ENCODE measurements around the gene ASGR1. TPM values are rescaled to one million over a fixed set of nuclear protein-coding genes. Genes with fewer than 3 reads are reported as not detected.
A peak's percentile ranks its signal among the peaks of the same experiment; 100 is the strongest.

The ASGR1 gene
- 1.1 and 1.6 TPM in 2 replicates for total RNA-seq

GRCh38 chr17:7179317-7180254, at the start of gene ASGR1:
Gene ASGR1 (minus strand): TSS chr17:7179370. CDS start chr17:7178563, 807 bp downstream.
- no peak for DNase-seq (ENCODE audit: low spot score)
- Mint-ChIP-seq H3K9me3 (no peaks in the 10 kb centered on the region), H3K27ac (no peak within 1 kb of the TSS), H3K4me3 (peak within 1 kb of the TSS; percentile 74), H3K36me3 (ENCODE audit: low read depth) (no peaks in the 10 kb centered on the region), H3K27me3 (ENCODE audit: insufficient read depth) (peaks cover 8% of the 10 kb centered on the region), H3K4me1 (ENCODE audit: low read depth) (peaks cover 10% of the 10 kb centered on the region)
- intact Hi-C loops (cut with micrococcal nuclease), result no loop called here

DNA sequence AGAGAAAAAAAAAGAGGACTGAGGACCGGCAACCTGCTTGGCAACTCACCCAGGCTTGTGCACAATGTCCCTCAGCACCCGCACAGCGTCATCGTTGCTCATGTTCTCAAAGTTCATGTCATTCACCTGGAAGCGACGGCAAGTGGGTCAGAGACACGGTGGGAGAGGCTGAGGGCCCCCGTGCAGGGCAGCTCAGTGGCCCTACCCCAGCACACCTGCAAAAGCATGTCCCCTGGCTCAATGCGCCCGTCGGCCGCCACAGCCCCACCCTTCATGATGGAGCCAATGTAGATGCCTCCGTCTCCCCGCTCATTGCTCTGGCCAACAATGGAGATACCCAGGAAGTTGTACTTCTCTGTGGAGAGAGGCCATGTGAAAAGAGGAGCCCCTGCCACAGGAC, 49.8 kb upstream of the ASGR1 start:
- H3K27ac Mint-ChIP-seq, result no peak overlapping the region
- no peaks in the 10 kb centered on the region for H3K27me3 Mint-ChIP-seq (ENCODE audit: insufficient read depth)
- H3K4me3 Mint-ChIP-seq, result no peak overlapping the region
- no peaks in the 10 kb centered on the region for H3K9me3 Mint-ChIP-seq
- peaks cover 23% of the 10 kb centered on the region for H3K4me1 Mint-ChIP-seq (ENCODE audit: low read depth)
- intact Hi-C loops (cut with micrococcal nuclease), result no loop called here
- no peak for DNase-seq (ENCODE audit: low spot score)
- peaks cover 35% of the 10 kb centered on the region for H3K36me3 Mint-ChIP-seq (ENCODE audit: low read depth)

DNA sequence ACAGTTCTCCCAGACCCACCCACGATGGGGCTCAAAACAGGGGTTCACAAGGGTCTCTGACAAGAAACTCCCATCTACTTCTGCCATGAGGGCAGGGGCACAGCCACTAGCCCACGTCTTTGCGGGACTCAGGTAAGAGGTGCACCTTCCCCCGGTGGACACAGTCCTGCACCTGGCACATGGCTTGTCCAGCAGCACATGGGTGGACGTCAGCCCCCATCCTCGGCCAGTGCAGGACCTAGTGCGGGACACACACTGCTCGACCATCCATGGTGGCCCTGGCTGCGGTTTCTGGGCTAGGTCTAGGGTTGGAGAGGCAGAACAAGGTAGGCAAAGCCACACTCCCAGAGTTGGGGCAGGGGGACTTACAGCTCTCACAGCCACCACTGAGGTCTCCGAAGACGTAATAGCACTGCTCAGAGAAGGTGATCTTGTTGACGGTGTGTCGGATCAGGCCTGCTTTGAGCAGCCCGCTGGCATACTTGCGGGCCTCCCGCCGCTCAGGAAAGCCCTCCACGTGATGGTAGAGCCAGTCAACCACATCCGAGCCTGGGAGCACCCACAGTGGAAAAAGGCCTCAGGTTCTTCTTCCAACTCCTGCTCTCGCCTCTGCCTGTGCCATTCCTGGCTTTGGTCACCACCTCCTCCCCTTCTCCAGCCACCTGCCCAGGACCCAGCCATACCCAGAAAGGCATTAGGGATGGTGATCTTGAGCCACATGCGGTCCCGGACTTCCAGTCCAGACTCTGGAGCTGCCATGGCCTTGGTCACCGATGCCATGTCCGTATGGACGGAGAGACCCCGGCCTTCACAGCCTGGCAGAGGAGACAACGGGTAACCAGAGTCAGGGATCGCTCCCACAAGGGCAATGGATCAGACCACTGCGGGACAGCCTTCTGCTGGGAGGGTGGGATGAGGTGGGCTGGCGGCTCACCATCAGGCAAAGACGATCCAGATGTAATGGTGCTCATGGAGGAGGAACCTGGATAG, 47.8 kb upstream of the ASGR1 start:
- H3K27me3 Mint-ChIP-seq (ENCODE audit: insufficient read depth), result no peaks in the 10 kb centered on the region
- H3K36me3 Mint-ChIP-seq (ENCODE audit: low read depth), result peaks cover 38% of the 10 kb centered on the region
- no peaks in the 10 kb centered on the region for H3K9me3 Mint-ChIP-seq
- no peak overlapping the region for H3K27ac Mint-ChIP-seq
- no peak for DNase-seq (ENCODE audit: low spot score)
- peaks cover 12% of the 10 kb centered on the region for H3K4me1 Mint-ChIP-seq (ENCODE audit: low read depth)
- intact Hi-C loops (cut with micrococcal nuclease), result no loop called here
- no peak overlapping the region for H3K4me3 Mint-ChIP-seq

GRCh38 chr17:7225711-7226331, 46.7 kb upstream of the ASGR1 start:
- H3K9me3 Mint-ChIP-seq, result no peaks in the 10 kb centered on the region
- H3K27me3 Mint-ChIP-seq (ENCODE audit: insufficient read depth), result no peaks in the 10 kb centered on the region
- no peak overlapping the region for H3K4me3 Mint-ChIP-seq
- intact Hi-C loops (cut with micrococcal nuclease), result no loop called here
- H3K36me3 Mint-ChIP-seq (ENCODE audit: low read depth), result peaks cover 40% of the 10 kb centered on the region
- DNase-seq (ENCODE audit: low spot score), result no peak
- H3K27ac Mint-ChIP-seq, result no peak overlapping the region
- H3K4me1 Mint-ChIP-seq (ENCODE audit: low read depth), result peaks cover 21% of the 10 kb centered on the region

- H3K9me3 Mint-ChIP-seq, result no peaks in the 10 kb centered on the region
- intact Hi-C loops (cut with micrococcal nuclease), result no loop called here
- DNase-seq (ENCODE audit: low spot score), result no peak
- H3K4me3 Mint-ChIP-seq, result no peak overlapping the region
- H3K36me3 Mint-ChIP-seq (ENCODE audit: low read depth), result peaks cover 39% of the 10 kb centered on the region
- H3K27me3 Mint-ChIP-seq (ENCODE audit: insufficient read depth), result no peaks in the 10 kb centered on the region
- no peak overlapping the region for H3K27ac Mint-ChIP-seq
- peaks cover 29% of the 10 kb centered on the region for H3K4me1 Mint-ChIP-seq (ENCODE audit: low read depth)
These were observed 45.5 kb upstream of the ASGR1 start for GRCh38 chr17:7224661-7225111.

GRCh38 chr17:7224110-7224509, 44.9 kb upstream of the ASGR1 start:
- H3K9me3 Mint-ChIP-seq, result no peaks in the 10 kb centered on the region
- intact Hi-C loops (cut with micrococcal nuclease), result no loop called here
- no peak for DNase-seq (ENCODE audit: low spot score)
- H3K27me3 Mint-ChIP-seq (ENCODE audit: insufficient read depth), result no peaks in the 10 kb centered on the region
- no peak overlapping the region for H3K4me3 Mint-ChIP-seq
- peaks cover 36% of the 10 kb centered on the region for H3K36me3 Mint-ChIP-seq (ENCODE audit: low read depth)
- H3K27ac Mint-ChIP-seq, result no peak overlapping the region
- peaks cover 35% of the 10 kb centered on the region for H3K4me1 Mint-ChIP-seq (ENCODE audit: low read depth)

- H3K27ac Mint-ChIP-seq, result no peak overlapping the region
- H3K36me3 Mint-ChIP-seq (ENCODE audit: low read depth), result peaks cover 31% of the 10 kb centered on the region
- H3K4me3 Mint-ChIP-seq, result no peak overlapping the region
- intact Hi-C loops (cut with micrococcal nuclease), result no loop called here
- H3K4me1 Mint-ChIP-seq (ENCODE audit: low read depth), result peaks cover 42% of the 10 kb centered on the region
- no peaks in the 10 kb centered on the region for H3K9me3 Mint-ChIP-seq
- no peaks in the 10 kb centered on the region for H3K27me3 Mint-ChIP-seq (ENCODE audit: insufficient read depth)
- DNase-seq (ENCODE audit: low spot score), result no peak
These were observed 44.2 kb upstream of the ASGR1 start for GRCh38 chr17:7223375-7223774.

- Mint-ChIP-seq H3K4me1 (ENCODE audit: low read depth) (peaks cover 41% of the 10 kb centered on the region), H3K36me3 (ENCODE audit: low read depth) (peaks cover 27% of the 10 kb centered on the region), H3K4me3 (no peak overlapping the region), H3K27ac (no peak overlapping the region), H3K27me3 (ENCODE audit: insufficient read depth) (no peaks in the 10 kb centered on the region), H3K9me3 (no peaks in the 10 kb centered on the region)
- intact Hi-C loops (cut with micrococcal nuclease), result no loop called here
- no peak for DNase-seq (ENCODE audit: low spot score)
These were observed 43.8 kb upstream of the ASGR1 start for GRCh38 chr17:7222972-7223292.

GRCh38 chr17:7222093-7222971, 43.2 kb upstream of the ASGR1 start:
- intact Hi-C loops (cut with micrococcal nuclease), result no loop called here
- Mint-ChIP-seq H3K36me3 (ENCODE audit: low read depth) (peaks cover 25% of the 10 kb centered on the region), H3K27ac (no peak overlapping the region), H3K4me3 (peak overlapping the region; percentile 7), H3K9me3 (no peaks in the 10 kb centered on the region), H3K27me3 (ENCODE audit: insufficient read depth) (no peaks in the 10 kb centered on the region), H3K4me1 (ENCODE audit: low read depth) (peaks cover 39% of the 10 kb centered on the region)
- no peak for DNase-seq (ENCODE audit: low spot score)

DNA sequence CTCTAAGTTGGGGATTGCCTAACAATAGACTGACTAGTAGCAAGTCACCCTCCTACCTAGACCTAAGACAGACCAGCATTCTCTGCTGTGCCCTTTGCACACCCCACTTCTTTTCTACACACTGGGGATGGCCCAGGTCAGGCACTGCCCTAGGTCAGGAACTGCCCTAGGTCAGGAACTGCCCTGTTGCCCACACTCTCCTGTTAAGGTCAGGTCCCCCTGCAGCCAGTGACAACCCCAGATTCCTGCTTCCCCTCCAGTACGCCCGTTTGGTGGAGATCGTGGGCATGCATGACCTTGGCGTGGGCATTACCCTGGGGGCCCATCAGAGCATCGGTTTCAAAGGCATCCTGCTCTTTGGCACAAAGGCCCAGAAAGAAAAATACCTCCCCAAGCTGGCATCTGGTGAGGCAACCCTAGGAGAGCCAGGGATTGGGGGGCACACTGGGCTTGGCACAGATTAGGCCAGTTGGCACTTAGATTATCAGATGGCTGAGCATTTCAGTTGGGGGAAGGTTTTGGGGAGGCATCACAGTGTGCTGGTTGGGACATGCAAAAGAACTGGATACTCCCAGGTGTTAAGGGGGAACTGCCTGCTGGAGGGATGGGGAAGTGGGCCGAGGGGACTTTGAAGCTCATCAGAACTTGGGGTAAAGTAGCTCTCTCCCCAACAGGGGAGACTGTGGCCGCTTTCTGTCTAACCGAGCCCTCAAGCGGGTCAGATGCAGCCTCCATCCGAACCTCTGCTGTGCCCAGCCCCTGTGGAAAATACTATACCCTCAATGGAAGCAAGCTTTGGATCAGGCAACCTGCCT, 42.3 kb upstream of the ASGR1 start:
- intact Hi-C loops (cut with micrococcal nuclease), result loop anchor here (1.0 kb wide), 1 partner anchor 75 kb away; no protein-coding TSS in a partner anchor

DNA sequence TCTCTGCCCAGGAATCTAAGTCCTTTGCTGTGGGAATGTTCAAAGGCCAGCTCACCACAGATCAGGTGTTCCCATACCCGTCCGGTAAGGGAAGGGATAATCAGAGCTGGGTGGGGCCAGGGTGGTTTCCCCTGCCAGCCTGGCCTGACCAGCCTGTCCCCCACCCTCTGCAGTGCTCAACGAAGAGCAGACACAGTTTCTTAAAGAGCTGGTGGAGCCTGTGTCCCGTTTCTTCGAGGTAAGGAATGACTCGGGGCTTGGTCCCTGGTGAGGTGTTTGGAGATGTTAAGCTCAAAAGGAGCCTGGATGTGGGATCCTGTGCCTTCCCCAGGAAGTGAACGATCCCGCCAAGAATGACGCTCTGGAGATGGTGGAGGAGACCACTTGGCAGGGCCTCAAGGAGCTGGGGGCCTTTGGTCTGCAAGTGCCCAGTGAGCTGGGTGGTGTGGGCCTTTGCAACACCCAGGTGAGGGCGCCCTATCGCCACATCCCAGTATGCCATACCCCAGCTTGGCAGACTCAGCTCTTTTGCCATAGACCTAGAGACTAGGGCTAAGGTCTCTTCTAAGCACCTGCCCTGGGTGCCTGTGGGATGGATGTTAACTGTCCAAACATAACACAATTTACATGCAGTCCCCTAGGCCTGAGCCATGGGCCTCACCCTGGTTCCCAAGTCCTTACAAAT, 41.6 kb upstream of the ASGR1 start:
- intact Hi-C loops (cut with micrococcal nuclease), result loop anchor here (1.0 kb wide), 1 partner anchor 76 kb away; no protein-coding TSS in a partner anchor
- H3K4me1 Mint-ChIP-seq (ENCODE audit: low read depth), result peaks cover 49% of the 10 kb centered on the region
- peak overlapping the region; percentile 89 for H3K27ac Mint-ChIP-seq
- peak; percentile 34 for DNase-seq (ENCODE audit: low spot score)
- H3K36me3 Mint-ChIP-seq (ENCODE audit: low read depth), result peaks cover 20% of the 10 kb centered on the region
- no peaks in the 10 kb centered on the region for H3K9me3 Mint-ChIP-seq
- peak overlapping the region; percentile 96 for H3K4me3 Mint-ChIP-seq
- H3K27me3 Mint-ChIP-seq (ENCODE audit: insufficient read depth), result peaks cover 2% of the 10 kb centered on the region

More for the DNA sequence above, 42.3 kb upstream of the ASGR1 start:
- DNase-seq (ENCODE audit: low spot score), result no peak
- Mint-ChIP-seq H3K4me1 (ENCODE audit: low read depth) (peaks cover 42% of the 10 kb centered on the region), H3K27ac (peak overlapping the region; percentile 89), H3K36me3 (ENCODE audit: low read depth) (peaks cover 22% of the 10 kb centered on the region), H3K27me3 (ENCODE audit: insufficient read depth) (no peaks in the 10 kb centered on the region), H3K9me3 (no peaks in the 10 kb centered on the region), H3K4me3 (peak overlapping the region; percentile 96)
